ENCODE measurements around the gene C5orf24.
"Not testable (repeated sequence)": the region's sequence is repeated elsewhere in the genome, so short reads cannot be mapped to it uniquely, and the experiment has no call there.

C5orf24 gene

DNA sequence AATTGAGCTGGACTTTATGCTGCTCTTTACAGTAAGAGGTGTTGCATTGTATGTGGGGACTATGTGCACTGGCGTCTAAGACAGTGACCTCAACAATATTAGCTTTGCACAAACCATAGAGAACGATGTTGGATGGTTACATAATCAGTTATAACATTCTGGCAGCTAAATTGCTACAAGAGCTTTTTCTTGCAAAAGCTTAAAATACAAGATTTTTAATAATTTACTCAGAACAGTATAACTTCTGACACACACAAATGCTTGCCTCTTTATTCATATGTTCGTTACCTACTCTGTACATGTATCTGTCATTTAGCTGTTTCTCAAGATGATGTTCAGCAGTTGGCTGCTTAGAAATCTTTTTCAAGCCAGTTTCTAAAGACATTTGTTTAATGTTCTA, 11.6 kb downstream of the C5orf24 start:
- ATAC-seq, result no peak

DNA sequence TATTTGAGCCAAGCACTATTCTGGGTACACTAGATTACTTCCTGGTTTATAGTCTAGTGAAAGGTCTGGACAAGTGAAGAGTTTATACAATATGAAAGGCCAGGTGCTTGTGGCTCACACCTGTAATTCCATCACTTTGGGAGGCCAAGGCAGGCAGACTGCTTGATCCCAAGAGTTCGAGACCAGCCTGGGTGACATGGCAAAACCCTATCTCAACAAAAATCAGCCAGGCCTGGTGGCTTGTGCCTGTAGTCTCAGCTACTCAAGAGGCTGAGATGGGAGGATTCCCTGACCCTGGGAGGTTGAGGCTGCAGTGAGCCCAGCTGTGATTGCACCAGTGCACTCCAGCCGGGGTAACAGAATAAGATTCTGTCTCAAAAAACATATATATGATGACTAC, 18.9 kb downstream of the C5orf24 start:
- ATAC-seq, result no peak

DNA sequence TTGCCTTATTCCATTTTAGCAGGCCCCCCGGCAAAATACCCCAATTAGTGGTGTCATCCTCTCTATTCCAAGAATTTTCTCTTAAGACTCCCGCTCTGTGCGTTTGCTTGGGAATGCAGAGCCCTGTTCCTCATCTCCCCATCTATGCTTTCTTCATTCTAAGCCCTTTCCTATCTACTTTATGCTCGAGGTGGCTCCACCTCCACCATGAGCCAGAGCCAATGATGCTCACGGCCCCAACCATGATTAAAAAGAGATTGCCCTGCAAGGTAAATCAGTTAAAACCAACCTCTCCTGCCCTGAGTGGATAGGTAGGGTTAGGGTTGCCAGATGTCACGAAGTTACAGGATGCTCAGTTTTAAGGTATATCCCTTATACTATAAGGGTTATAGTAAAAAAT, 27.7 kb downstream of the C5orf24 start:
- no peak for ATAC-seq

DNA sequence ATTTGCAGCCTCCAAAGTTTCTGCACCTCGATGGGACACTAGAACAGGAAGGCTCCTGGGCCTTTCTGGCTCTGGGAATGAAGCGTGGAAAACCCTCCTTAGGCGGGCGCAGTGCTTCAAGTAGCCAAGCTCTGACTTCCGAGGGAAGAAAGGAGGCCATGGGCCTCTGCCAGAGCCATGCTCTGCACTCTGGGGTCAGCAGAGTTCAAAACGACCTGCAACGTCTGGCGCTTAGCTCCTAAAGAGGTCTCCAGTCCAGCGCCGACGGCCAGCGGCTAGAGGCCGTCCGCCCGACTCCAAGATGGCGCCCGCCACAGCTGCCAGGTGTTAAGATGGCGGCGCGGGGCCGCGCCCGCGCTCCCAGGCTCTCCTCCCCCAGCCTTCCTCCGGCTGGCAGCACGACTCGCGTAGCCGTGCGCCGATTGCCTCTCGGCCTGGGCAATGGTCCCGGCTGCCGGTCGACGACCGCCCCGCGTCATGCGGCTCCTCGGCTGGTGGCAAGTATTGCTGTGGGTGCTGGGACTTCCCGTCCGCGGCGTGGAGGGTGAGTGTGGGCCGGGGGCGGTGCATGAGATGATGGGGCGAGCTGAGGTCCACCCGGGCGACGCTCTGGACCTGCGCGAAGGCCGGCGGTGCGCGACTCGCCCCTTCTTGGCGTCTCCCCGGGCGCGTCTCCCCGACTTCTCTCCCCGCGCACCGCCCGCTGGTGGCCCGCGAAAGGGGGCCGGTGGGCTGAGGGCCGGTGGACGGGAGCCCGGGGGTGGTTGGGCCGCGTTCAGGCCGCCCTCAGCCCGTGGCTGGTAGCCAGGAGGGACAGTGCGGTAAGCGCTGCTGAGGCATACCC, 28.4 kb downstream of the C5orf24 start, which contains the start of gene TXNDC15:
Gene TXNDC15 (plus strand): TSS at position 385 of the 844 bp plus-strand sequence. CDS start 57 bp downstream, at position 442.
- peak; percentile 87 to 88 for ATAC-seq

DNA sequence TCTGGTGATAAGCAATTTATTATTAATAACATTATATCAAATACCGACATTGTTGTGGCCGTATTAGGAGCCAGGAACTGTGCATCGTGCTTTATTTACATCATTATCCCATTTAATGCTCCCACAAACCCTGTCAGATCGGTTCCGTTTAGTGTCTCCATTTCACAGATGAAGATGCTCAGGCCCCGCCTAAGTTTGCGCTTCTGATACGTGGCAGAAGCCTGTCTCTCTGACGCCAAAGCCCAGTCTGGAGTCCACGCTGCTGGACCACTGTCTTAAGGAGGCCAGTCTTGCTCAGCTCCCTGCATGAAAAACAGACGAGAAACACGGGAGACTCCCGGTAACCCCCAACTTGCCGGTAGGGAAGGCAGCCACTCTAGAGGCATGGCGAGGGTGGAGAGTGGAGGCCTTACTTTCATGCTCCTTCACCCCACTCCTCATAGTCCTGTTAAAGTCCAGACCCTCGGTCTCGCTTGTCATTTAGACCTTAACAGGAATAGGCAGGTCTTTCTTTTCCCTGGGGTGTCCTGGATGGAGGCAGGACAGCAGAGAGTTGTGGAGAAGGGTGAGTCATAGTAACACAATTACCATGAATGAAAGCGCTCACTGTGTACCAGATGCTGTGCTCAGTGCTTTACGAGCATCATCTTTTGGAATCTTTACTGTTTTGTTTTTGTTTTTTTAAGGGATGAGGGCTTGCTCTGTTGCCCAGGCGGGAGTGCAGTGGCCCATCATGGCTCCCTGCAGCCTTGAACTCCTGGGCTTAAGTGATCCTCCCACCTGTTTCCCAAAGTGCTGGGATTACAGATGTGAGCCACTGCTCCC, 29.3 kb downstream of the C5orf24 start:
- ATAC-seq, result peak; percentile 61 to 64

DNA sequence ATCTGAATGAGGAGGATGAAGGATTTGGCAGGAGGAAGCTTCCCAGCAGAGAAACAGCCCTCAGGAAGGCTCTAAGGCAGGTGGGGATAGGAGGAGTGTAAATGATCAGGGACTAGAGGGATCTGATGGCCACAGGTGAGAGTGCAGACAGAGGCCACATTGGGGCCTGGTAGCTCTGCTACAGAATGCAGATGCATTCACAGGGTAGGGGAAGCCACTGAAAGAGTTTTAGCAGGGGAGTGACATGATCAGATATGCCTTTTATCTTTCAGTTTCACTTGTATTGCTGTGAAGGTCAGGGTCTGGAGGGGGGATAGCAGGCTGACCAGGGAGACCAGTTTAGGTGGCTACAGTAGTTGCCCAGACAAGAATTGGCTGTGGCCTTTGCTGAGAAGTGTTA, 31.4 kb downstream of the C5orf24 start:
- ATAC-seq, result no peak

DNA sequence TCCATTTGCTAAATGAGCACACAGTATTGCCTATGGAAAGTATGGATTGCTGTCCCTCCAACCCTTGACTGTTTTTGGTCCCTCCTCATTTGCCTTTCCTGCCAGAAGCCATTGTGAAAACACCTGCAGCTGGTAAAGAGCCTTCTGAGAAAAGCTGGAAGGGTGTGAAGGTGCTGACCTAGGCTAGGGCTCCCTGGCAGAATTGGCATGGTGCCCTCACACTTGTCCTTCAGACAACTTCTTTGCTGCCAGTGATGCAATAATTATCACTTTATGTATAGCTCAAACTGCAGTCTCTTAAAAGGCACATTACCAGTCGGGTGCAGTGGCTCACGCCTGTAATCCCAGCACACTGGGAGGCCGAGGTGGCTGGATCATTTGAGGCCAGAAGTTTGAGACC, 32.6 kb downstream of the C5orf24 start:
- ATAC-seq, result no peak

DNA sequence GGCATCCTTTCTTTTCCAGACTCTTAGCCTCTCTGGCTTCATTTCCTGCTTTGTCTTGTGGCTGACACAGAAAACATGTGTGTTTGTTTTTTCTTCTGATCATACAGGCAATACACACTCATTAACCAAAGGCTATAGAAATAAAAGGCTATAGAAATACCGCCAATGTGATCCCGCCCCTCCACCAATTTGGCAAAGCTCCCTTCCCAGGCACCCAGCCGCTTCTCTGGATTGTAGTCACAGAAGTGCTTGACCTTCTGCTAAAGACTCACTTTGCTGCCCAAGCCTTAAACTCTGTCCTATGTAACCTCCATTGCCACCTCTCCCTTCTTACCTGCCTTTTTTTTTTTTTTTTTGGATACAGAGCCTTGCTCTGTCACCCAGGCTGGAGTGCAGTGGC, 33.7 kb downstream of the C5orf24 start:
- ATAC-seq, result no peak

DNA sequence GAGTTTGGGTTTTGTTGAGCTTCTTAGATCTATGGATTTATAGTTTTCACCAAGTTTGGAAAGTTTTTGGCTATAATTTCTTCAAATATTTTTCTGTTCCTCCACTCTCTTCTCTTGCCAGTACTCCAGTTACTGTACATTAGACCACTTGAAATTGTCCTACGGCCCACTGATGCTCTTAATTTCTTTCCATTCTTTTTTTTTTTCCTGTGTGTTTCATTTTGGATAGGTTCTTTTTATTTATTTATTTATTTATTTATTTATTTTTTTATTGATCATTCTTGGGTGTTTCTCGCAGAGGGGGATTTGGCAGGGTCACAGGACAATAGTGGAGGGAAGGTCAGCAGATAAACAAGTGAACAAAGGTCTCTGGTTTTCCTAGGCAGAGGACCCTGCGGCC, 35.2 kb downstream of the C5orf24 start:
- ATAC-seq, result not testable (repeated sequence)

DNA sequence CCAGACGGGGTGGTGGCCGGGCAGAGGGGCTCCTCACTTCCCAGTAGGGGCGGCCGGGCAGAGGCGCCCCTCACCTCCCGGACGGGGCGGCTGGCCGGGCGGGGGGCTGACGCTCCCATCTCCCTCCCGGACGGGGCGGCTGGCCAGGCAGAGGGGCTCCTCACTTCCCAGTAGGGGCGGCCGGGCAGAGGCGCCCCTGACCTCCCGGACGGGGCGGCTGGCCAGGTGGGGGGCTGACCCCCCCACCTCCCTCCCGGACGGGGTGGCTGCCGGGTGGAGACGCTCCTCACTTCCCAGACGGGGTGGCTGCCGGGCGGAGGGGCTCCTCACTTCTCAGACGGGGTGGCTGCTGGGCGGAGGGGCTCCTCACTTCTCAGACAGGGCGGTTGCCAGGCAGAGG, 35.9 kb downstream of the C5orf24 start:
- not testable (repeated sequence) for ATAC-seq

DNA sequence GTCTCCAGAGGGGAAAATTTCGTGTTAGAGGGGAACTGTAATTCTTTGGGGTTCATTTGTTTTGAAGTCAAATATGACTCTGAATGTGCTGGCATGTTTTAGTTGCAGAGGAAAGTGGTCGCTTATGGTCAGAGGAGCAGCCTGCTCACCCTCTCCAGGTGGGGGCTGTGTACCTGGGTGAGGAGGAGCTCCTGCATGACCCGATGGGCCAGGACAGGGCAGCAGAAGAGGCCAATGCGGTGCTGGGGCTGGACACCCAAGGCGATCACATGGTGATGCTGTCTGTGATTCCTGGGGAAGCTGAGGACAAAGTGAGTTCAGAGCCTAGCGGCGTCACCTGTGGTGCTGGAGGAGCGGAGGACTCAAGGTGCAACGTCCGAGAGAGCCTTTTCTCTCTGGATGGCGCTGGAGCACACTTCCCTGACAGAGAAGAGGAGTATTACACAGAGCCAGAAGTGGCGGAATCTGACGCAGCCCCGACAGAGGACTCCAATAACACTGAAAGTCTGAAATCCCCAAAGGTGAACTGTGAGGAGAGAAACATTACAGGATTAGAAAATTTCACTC, 41.9 kb downstream of the C5orf24 start:
- no peak for ATAC-seq

DNA sequence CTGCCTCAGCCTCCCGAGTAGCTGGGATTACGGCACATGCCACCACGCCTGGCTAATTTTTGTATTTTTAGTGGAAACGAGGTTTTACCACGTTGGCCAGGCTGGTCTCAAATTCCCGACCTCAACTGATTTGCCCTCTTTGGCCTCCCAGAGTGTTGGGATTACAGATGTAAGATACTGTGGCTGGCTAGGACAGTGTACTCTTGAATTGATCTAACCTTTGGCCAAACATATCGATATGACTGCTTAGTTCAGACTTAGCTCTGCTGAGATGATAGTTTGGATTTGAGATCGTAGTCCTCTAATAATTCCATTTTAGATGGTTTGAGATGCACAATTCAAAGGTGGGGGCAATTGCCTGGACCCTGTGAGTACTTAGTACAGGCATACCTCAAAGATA, 43.6 kb downstream of the C5orf24 start:
- no peak for ATAC-seq

DNA sequence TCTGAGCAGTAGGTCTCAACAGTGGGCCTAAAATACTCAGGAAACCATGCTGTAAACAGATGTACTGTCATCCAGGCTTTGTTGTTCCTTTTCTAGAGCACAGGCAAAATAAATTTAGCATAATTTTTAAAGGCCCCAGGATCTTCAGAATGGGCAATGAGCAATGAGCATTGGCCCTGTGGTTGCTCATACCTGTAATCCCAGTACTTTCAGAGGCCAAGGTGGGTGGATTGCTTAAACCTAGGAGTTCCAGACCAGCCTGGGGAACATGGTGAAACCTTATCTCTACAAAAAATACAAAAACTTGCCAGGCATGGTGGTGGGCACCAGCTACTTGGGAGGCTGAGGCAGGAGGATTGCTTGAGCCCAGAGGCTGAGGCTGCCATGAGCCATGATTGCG, 45.7 kb downstream of the C5orf24 start:
- ATAC-seq, result no peak

DNA sequence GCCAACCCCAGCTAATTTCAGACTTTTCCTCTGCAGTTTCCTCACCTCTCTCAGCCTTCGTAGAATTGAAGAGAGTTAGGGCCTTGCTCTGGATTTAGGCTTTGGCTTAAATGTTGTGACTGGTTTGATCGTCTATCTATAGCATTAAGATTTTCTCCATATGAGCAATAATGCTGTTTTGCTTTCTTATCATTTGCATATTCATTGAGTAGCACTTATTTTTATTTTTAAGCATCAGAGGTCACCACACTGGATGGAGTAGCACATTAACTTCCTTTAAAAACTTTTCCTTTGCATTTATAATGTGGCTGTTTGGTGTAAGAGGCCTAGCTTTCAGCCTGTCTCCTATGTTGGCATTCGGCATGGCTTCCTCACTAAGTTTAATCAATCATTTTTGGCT, 46.5 kb downstream of the C5orf24 start:
- ATAC-seq, result no peak

DNA sequence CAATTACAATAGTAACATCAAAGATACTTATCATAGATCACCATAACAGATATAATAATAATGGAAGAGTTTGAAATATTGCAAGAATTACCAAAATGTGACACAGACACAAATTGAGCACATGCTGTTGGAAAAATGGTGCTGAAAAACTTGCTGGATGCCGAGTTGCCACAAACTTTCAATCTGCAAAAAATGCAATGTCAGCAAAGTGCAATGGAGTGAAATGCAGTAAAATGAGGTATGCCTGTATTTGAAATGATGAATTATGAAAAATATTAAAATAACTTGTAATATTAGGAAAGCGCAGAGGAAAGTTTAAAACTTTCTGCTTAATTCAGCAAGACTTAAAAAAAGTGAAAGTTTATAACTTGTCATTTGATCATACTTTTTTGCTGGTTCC, 47.2 kb downstream of the C5orf24 start:
- no peak for ATAC-seq

DNA sequence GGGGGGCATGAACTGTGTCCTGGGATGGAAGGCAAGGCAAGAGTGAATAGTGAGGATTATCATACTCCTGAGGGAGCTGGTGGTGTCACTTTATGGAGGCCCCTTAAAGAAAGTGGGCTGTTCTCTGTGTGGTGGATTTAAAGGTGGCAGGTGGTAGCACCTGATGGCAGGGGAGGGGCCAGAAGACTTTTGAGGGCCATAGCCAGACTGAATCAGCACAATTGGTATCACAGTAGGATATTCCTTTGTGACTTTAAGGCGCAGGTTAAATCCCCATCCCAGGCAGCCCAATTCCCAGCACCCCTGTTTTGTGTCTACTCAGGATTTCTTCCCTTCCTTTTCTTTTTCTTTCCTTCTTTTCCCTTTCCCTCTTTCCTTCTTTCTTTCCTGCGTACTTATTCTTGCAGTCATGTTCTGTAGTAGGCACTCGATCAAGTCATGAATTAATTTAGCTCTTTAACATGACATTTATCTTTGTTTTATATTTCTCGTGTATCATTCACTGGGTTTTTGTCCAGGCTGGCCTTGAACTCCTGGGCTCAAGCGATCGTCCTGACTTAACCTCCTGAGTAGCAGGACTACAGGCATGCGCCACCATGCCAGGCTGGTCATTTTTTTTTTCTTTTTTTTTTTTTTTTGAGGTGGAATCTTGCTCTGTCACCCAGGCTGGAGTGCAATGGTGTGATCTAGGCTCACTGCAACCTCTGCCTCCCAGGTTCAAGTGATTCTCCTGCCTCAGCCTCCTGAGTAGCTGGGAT, 48.2 kb downstream of the C5orf24 start:
- ATAC-seq, result no peak

DNA sequence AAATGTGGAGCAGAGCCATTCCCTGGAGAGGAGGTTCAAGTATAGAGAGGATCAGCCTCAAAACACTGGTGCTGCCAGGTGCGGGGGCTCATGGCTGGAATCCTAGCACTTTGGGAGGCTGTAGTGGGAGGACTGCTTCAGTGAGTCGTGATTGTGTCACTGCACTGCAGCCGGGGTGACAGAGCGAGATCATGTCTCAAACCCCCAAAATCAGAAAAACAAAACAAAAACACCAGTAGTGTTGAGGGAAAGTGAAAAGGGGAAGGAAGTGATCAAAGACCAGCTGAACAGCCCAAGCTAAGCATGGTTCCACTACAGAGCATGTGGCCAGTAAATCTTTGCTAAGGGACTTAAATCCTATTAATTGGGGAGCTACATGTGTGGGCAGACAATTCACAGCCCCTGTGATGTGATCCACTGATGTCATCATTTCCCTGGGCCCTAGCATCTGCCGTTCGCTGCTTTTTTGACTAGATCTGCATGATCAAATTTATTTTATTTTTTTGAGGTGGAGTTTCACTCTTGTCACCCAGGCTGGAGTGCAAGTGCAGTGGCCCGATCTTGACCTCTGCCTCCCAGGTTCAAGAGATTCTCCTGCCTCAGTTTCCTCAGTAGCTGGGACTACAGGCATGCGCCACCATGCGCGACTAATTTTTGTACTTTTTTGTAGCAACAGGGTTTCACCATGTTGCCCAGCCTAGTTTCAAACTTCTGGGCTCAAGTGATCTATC, 56.5 kb downstream of the C5orf24 start:
- ATAC-seq, result no peak

DNA sequence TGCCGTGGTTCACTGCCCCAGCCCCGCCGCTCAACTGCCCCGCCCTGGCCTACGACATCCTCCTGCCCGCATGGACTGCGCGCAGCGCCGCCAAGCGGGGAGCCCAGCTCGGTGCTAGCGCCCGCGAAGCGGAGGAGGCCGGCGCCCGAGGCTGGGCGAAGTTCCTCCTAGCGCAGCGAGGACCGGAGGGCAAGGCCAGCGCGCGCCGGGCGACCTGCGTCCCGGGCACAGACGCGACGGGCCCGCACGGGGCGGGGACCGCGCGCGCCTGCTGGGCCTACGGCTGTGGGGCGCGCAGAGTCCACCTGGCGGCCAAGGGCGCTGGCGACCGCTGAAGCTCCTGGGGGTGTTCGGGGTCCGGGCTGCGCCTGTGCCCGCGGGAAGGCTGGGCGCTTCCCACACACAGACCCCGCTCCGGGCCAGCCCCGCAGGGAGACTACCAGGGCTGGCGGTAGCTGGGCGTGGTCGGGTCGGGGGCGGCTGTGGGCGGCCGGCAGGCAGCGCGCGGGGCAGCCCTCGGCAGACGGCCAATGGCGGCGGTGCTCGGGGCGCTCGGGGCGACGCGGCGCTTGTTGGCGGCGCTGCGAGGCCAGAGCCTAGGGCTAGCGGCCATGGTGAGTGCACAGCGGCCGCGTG, 59.0 kb downstream of the C5orf24 start, which contains the start of gene PCBD2:
Gene PCBD2 (plus strand): TSS at position 522 of the 636 bp plus-strand sequence. CDS start 9 bp downstream, at position 531.
- peak; percentile 87 to 91 for ATAC-seq

DNA sequence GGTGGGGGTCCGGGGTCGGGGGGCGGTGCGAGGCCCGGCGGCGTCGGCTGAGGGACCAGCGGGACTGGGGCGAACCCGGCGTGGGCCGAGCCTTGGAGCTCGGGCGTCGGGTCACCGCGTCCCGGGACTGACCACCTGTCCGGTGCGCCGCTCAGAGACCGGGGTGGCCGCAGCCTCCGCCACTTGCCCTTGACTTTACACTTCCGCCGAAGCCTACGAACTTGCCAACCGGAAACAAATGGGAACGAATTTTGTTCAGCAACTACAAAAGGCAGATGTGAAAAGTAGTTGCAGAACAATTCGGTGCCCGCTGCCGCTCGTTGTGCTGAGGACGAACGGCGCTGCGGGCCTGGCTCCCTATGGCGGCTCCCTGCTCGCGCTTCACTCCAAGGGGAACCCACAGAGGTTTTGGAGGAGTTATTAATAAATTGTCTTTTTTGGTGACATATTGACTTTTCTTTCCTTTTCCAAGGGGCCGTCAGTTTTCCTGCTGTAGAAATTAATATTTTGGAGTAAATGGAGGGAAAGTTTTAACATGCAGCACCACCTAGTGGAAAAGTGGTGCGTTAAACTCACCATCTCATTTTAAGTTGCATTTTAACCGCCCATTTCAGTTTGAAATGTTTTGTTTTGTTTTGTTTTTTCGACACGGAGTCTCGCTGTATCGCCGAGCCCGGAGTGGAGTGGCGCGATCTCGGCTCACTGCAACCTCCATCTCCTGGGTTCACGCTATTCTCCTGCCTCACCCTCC, 59.7 kb downstream of the C5orf24 start:
- ATAC-seq, result peak; percentile 19 to 25

DNA sequence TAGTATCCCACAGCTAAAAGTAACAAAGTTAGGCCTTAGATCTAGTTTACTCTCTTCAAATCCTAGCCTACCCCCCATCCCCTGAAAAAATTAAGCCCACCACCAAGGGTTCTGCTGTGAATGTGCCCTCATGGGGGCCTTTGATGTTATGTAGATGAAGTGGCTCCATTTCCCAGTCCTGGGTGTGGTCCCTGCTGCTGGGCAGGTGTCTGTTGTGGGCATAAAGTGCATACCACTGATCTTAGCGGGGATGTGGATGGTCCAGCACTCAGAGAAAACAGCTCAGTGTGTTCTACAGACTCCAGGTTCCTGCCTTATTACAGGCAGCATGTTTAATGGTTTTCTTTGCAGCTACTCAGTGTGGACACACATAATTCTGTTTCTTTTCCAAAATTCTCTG, 61.0 kb downstream of the C5orf24 start:
- no peak for ATAC-seq

All from activated CD4-positive, CD25-positive, alpha-beta regulatory T cell treated with anti-CD3 and anti-CD28 coated beads, Interleukin-2, amount 50 U/mL, for 24 hours (primary cell).